Activated T-cell treated with anti-CD3 and anti-CD28 coated beads, Interleukin-2, amount 50 U/mL, for 24 hours (primary cell): Measurements from ENCODE around the gene AXIN2.

Source experiments
- DNase-seq: peaks from one replicate; pipeline ENCODE4 v3.0.0-alpha.2; 2020
- H3K27ac Mint-ChIP-seq: 2 replicates; pipeline ENCODE4 v1.8.0; 2020; ENCODE audit warnings: mild to moderate bottlenecking, mixed read lengths
- H3K27me3 Mint-ChIP-seq: 2 replicates; pipeline ENCODE4 v1.8.0; 2020; ENCODE audit warnings: mixed read lengths
- H3K36me3 Mint-ChIP-seq: 2 replicates; pipeline ENCODE4 v1.8.0; 2020; ENCODE audit warnings: low read depth, mixed read lengths
- H3K4me1 Mint-ChIP-seq: 2 replicates; pipeline ENCODE4 v1.8.0; 2020; ENCODE audit warnings: low read depth, mixed read lengths
- H3K4me3 Mint-ChIP-seq: 2 replicates; pipeline ENCODE4 v1.8.0; 2020; ENCODE audit warnings: mild to moderate bottlenecking, moderate library complexity, mixed read lengths
- H3K9me3 Mint-ChIP-seq: 2 replicates; pipeline ENCODE4 v1.8.0; 2020; ENCODE audit warnings: mixed read lengths

AXIN2 gene

GRCh38 chr17:65553009-65553645 lies 8.3 kb downstream of the AXIN2 start:
- peak overlapping the region; percentile 89 for H3K27ac Mint-ChIP-seq
- H3K4me1 Mint-ChIP-seq: peaks cover 57% of the 10 kb centered on the region
- H3K36me3 Mint-ChIP-seq: peaks cover 29% of the 10 kb centered on the region
- no peak for DNase-seq
- no peaks in the 10 kb centered on the region for H3K27me3 Mint-ChIP-seq
- peak overlapping the region; percentile 56 for H3K4me3 Mint-ChIP-seq
- peaks cover 3% of the 10 kb centered on the region for H3K9me3 Mint-ChIP-seq

DNA sequence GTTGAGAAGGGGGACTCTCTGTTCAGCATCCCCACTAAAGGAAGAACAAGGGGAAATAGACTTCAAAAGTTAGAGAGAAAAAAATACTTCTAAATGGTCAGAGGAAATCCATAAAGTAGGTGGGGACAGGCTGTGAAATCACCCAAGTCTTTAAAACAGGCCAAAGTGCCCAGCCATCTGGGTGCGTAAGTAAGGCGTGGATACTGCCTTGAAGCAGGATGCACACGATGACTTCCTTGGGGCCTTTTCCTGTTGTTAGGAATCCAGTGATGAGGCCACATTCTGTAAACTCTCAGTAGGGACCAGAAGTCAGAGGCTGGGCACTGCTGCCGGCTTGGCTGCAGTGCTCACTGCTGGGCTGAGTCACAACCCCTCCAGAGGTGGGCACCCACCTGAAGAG lies 9.2 kb downstream of the AXIN2 start:
- no peak for DNase-seq
- no peak overlapping the region for H3K27ac Mint-ChIP-seq
- peaks cover 3% of the 10 kb centered on the region for H3K9me3 Mint-ChIP-seq
- peaks cover 65% of the 10 kb centered on the region for H3K4me1 Mint-ChIP-seq
- H3K4me3 Mint-ChIP-seq: no peak overlapping the region
- peaks cover 36% of the 10 kb centered on the region for H3K36me3 Mint-ChIP-seq
- H3K27me3 Mint-ChIP-seq: no peaks in the 10 kb centered on the region

GRCh38 chr17:65551267-65552040 lies 10.0 kb downstream of the AXIN2 start:
- Mint-ChIP-seq H3K27me3 (no peaks in the 10 kb centered on the region), H3K4me3 (no peak overlapping the region), H3K27ac (peak overlapping the region; percentile 38), H3K4me1 (peaks cover 72% of the 10 kb centered on the region), H3K36me3 (peaks cover 44% of the 10 kb centered on the region), H3K9me3 (peaks cover 3% of the 10 kb centered on the region)
- no peak for DNase-seq

DNA sequence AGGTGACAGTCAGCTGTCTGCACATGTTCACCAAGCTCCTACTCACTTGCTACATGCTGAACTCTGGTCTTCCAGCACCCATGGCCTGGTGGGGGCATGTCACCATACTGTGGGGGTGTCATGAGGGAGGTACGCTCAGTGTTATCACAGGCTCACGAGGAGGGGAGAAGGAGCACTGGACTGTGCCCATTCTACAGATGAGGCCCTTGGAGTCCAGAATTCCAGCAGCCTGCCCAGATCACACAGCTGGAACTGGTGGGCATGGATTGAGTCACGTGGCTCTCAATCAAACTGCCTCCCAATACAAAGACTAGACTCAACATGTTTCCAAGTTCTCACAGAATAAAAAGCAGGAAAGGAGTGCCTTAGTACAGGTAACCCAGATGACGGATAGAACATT lies 10.7 kb downstream of the AXIN2 start:
- H3K9me3 Mint-ChIP-seq: peaks cover 3% of the 10 kb centered on the region
- peak overlapping the region; percentile 12 for H3K27ac Mint-ChIP-seq
- no peak for DNase-seq
- H3K27me3 Mint-ChIP-seq: no peaks in the 10 kb centered on the region
- H3K36me3 Mint-ChIP-seq: peaks cover 48% of the 10 kb centered on the region
- H3K4me1 Mint-ChIP-seq: peaks cover 76% of the 10 kb centered on the region
- no peak overlapping the region for H3K4me3 Mint-ChIP-seq

- no peak overlapping the region for H3K27ac Mint-ChIP-seq
- H3K27me3 Mint-ChIP-seq: no peaks in the 10 kb centered on the region
- peaks cover 76% of the 10 kb centered on the region for H3K4me1 Mint-ChIP-seq
- peaks cover 3% of the 10 kb centered on the region for H3K9me3 Mint-ChIP-seq
- H3K36me3 Mint-ChIP-seq: peaks cover 48% of the 10 kb centered on the region
- H3K4me3 Mint-ChIP-seq: no peak overlapping the region
- no peak for DNase-seq
Observed at GRCh38 chr17:65550075-65550662, 11.3 kb downstream of the AXIN2 start.

GRCh38 chr17:65548269-65548969 lies 13.0 kb downstream of the AXIN2 start:
- H3K36me3 Mint-ChIP-seq: peaks cover 58% of the 10 kb centered on the region
- no peak overlapping the region for H3K4me3 Mint-ChIP-seq
- DNase-seq: no peak
- peaks cover 74% of the 10 kb centered on the region for H3K4me1 Mint-ChIP-seq
- no peak overlapping the region for H3K27ac Mint-ChIP-seq
- H3K27me3 Mint-ChIP-seq: no peaks in the 10 kb centered on the region
- peaks cover 3% of the 10 kb centered on the region for H3K9me3 Mint-ChIP-seq

DNA sequence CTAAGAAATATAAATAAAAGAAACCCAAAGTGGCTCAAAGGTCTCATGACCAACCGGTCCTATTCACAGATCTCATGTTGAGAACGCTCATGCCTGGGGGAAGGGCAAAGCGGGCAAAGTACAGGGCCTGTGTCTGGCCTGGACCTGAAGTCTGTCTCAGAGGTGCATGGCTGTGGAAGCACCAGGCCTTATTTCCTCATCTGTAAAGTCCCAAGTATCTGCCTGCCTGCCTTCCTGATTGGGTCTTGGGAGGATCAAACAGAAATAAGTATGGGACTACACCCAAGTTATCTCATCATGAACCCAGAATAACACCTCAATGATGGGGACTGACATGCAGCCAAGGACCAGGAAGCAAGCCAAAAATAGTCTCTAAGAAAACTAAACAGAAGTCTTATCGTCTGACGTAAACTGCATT lies 14.2 kb downstream of the AXIN2 start:
- no peaks in the 10 kb centered on the region for H3K9me3 Mint-ChIP-seq
- peaks cover 73% of the 10 kb centered on the region for H3K4me1 Mint-ChIP-seq

DNA sequence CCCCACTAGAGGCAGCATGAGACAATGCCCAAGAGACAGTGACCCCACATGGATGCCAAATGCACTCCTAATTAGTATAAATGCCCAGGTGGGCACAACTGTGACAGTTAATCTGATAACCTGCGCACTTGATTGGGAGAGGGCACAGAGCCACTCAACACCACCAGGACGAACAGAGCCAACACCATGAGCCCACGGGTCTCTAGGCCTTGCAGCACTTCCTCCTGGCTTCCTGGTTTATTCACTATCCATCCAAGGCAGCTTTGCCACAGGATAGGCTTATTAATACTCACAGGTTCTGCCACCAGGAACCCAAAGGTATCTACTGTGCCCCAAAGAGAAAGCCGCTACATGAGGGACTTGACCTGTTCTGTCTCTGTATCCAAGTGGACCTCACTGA lies 14.9 kb downstream of the AXIN2 start:
- Mint-ChIP-seq H3K4me3 (no peak overlapping the region), H3K4me1 (peaks cover 69% of the 10 kb centered on the region), H3K36me3 (peaks cover 63% of the 10 kb centered on the region), H3K27me3 (no peaks in the 10 kb centered on the region), H3K27ac (peak overlapping the region; percentile 15), H3K9me3 (no peaks in the 10 kb centered on the region)
- DNase-seq: no peak

More for the DNA sequence above, 14.2 kb downstream of the AXIN2 start:
- DNase-seq: no peak
- peak overlapping the region; percentile 1 for H3K27ac Mint-ChIP-seq
- no peak overlapping the region for H3K4me3 Mint-ChIP-seq
- H3K27me3 Mint-ChIP-seq: no peaks in the 10 kb centered on the region
- H3K36me3 Mint-ChIP-seq: peaks cover 63% of the 10 kb centered on the region

DNA sequence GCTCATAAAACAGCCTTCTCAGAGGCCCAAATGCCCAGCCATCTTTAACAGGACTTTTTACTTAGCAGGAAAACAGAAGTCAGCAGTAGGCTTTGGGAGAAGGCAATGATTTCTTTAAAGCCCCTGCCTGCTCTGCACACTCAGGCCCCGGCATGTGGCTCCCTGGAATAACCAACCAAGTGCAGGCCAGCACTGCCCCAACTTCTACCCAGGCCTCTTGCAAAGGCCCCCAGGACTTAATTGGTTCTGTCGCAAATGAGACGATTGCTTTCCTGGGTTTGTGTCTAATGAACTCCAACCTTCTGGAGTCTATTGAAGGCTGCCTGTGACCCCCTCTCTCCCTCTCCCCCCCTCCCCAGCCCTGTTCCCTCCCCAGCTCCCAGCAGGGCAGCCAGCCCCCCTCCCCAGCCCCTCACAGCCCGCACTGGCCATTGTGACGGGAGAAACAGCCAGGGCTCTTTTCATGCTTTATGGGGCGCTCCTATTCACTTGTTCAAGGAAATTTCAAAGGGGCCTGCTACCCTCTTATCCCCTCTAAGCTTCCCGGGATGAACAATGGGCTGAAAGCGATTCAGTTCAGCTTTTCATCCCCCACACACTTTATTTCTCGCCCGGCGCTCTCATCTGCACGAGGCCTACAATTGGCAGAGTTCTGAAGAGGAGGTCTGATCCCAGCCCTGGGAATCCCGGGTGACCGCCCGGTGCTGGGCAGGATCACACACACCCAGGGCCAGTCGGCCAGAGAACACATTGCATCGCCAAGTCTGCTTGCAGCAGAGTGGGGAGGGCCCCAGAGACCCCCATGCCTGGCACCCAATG lies 15.5 kb downstream of the AXIN2 start:
- H3K4me3 Mint-ChIP-seq: no peak overlapping the region
- DNase-seq: no peak
- peaks cover 66% of the 10 kb centered on the region for H3K36me3 Mint-ChIP-seq
- peak overlapping the region; percentile 15 for H3K27ac Mint-ChIP-seq
- H3K27me3 Mint-ChIP-seq: no peaks in the 10 kb centered on the region
- H3K9me3 Mint-ChIP-seq: no peaks in the 10 kb centered on the region
- peaks cover 63% of the 10 kb centered on the region for H3K4me1 Mint-ChIP-seq

DNA sequence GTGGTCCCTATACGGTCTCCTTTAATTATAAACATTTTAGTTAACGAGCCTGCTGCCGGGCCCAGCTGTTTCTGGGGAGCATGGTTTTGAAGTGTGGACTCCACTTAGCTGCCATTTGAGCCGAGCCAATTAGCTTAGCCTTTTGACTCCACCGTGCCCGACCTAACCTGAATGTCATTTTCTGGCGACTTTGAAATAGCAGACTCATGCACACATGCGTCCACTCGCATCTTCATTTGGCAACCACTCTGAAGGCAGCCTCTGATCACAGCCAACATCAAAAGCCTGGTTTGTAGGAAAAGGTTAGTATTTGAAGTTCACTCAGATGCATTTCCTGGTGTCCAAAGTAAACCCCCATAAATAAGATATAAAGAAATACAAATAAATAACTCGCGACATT lies 16.8 kb downstream of the AXIN2 start:
- no peak overlapping the region for H3K4me3 Mint-ChIP-seq
- H3K36me3 Mint-ChIP-seq: peaks cover 75% of the 10 kb centered on the region
- peaks cover 60% of the 10 kb centered on the region for H3K4me1 Mint-ChIP-seq

GRCh38 chr17:65542610-65543009 lies 18.8 kb downstream of the AXIN2 start:
- Mint-ChIP-seq H3K27me3 (no peaks in the 10 kb centered on the region), H3K4me1 (peaks cover 59% of the 10 kb centered on the region), H3K27ac (no peak overlapping the region), H3K4me3 (no peak overlapping the region), H3K9me3 (no peaks in the 10 kb centered on the region), H3K36me3 (peaks cover 70% of the 10 kb centered on the region)
- DNase-seq: no peak

More for the DNA sequence above, 16.8 kb downstream of the AXIN2 start:
- no peak overlapping the region for H3K27ac Mint-ChIP-seq
- H3K27me3 Mint-ChIP-seq: no peaks in the 10 kb centered on the region
- no peaks in the 10 kb centered on the region for H3K9me3 Mint-ChIP-seq
- no peak for DNase-seq

DNA sequence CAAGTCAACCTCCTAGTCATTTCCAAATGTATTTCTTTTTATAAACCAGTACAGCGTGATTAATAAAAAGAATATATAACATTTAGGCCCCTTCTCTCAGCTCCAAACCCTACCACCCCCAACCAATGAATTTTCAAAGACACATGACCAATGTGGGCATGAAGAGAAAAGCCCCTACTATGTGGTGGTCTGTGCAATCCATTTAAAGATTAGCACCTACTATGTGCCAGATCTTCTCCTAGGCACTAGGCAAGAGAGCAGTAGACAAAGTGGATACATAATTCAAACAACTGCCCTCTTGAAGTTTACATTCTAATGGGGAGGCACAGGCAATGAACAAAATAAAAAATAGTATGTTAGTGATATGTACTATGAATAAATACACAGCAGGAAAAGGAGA lies 19.4 kb downstream of the AXIN2 start:
- H3K36me3 Mint-ChIP-seq: peaks cover 69% of the 10 kb centered on the region
- no peak overlapping the region for H3K27ac Mint-ChIP-seq
- no peak for DNase-seq
- no peaks in the 10 kb centered on the region for H3K9me3 Mint-ChIP-seq
- peaks cover 56% of the 10 kb centered on the region for H3K4me1 Mint-ChIP-seq
- no peaks in the 10 kb centered on the region for H3K27me3 Mint-ChIP-seq
- H3K4me3 Mint-ChIP-seq: no peak overlapping the region

DNA sequence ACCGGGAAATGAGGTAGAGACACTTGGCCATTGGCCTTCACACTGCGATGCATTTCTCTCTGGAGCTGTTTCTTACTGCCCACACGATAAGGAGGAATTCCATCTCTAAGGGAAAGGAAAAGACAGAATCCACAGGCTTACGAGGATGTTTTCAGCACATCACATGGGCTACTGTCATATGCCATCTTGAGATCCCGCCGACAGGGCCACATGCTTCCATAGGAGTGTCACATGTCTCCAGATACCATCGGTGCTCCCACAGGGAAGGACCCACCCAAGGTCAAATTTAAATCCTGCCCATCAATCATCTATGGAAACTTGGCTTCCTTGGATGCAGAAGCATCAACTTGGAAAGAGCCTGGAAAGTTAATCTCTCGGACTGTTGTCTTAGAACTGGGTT lies 20.0 kb downstream of the AXIN2 start:
- H3K36me3 Mint-ChIP-seq: peaks cover 68% of the 10 kb centered on the region

More for the DNA sequence above, 20.0 kb downstream of the AXIN2 start:
- no peaks in the 10 kb centered on the region for H3K9me3 Mint-ChIP-seq
- H3K4me1 Mint-ChIP-seq: peaks cover 53% of the 10 kb centered on the region
- H3K27me3 Mint-ChIP-seq: no peaks in the 10 kb centered on the region
- no peak overlapping the region for H3K27ac Mint-ChIP-seq
- no peak for DNase-seq
- H3K4me3 Mint-ChIP-seq: no peak overlapping the region
